ENCODE data around the gene ITGB3. TPM values are rescaled to one million over a fixed set of nuclear protein-coding genes. Genes with fewer than 3 reads are reported as not detected.
A peak's percentile ranks its signal among the peaks of the same experiment; 100 is the strongest.

The ITGB3 gene
- total and polyA plus RNA-seq, 9 of the 15 experiments (the other 6 are each of a cell fraction or from before 2014, with no cell fraction given), result 0.08 to 2.6 (median 0.62) TPM; not detected in 1

DNA sequence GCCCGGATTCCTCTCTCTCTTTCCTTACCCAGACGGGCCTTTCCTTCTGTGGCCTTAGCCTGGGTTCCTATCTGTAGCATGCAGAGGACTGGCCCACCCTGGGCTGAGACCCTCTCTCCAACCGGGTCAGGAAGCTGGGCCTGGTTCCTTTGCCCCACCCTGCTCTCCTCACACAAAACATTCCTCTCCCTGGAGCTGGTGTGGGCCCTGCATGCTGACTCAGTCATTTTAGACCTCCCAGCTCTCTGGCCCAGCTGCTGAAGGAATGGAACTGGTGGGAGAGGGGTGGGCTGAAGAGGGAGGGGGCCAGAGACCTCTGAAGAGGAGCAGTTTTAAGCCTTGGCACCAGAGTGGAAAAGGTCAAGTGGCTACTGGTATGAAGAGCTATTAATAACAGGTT is 43.5 kb upstream of the ITGB3 start (continued):
- TF ChIP-seq, protein P1, sequence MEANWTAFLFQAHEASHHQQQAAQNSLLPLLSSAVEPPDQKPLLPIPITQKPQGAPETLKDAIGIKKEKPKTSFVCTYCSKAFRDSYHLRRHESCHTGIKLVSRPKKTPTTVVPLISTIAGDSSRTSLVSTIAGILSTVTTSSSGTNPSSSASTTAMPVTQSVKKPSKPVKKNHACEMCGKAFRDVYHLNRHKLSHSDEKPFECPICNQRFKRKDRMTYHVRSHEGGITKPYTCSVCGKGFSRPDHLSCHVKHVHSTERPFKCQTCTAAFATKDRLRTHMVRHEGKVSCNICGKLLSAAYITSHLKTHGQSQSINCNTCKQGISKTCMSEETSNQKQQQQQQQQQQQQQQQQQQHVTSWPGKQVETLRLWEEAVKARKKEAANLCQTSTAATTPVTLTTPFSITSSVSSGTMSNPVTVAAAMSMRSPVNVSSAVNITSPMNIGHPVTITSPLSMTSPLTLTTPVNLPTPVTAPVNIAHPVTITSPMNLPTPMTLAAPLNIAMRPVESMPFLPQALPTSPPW (CRISPR knock-in tag; IDR thresholded peaks at IDR 0.05), result peak; percentile 35; the same call in 1 of the 2 replicates
- TF ChIP-seq TEAD1 (CRISPR knock-in tag; IDR thresholded peaks at IDR 0.05) (no peak), ZNF146 (CRISPR knock-in tag; IDR thresholded peaks at IDR 0.05; ENCODE audit: unreplicated experiment) (no peak), MCM5 (IDR thresholded peaks at IDR 0.05; ENCODE audit: low read depth) (no peak), FOXK1 (CRISPR knock-in tag; IDR thresholded peaks at IDR 0.05; ENCODE audit: borderline replicate concordance) (no peak), MCM7 (IDR thresholded peaks at IDR 0.05) (no peak), DMBX1 (CRISPR knock-in tag; IDR thresholded peaks at IDR 0.05; ENCODE audit: borderline replicate concordance) (0 out of 2 replicates have a peak, but pooled peaks have one; percentile 20), ZNF133 (CRISPR knock-in tag; IDR thresholded peaks at IDR 0.05) (no peak), ZNF511 (CRISPR knock-in tag; IDR thresholded peaks at IDR 0.05) (no peak), THRAP3 (IDR thresholded peaks at IDR 0.05; ENCODE audit: borderline replicate concordance) (no peak), MIER1 (IDR thresholded peaks at IDR 0.05; ENCODE audit: low read depth) (no peak), ESRRB (CRISPR knock-in tag; IDR thresholded peaks at IDR 0.05; ENCODE audit: borderline replicate concordance) (no peak)
- TF ChIP-seq, protein P2, sequence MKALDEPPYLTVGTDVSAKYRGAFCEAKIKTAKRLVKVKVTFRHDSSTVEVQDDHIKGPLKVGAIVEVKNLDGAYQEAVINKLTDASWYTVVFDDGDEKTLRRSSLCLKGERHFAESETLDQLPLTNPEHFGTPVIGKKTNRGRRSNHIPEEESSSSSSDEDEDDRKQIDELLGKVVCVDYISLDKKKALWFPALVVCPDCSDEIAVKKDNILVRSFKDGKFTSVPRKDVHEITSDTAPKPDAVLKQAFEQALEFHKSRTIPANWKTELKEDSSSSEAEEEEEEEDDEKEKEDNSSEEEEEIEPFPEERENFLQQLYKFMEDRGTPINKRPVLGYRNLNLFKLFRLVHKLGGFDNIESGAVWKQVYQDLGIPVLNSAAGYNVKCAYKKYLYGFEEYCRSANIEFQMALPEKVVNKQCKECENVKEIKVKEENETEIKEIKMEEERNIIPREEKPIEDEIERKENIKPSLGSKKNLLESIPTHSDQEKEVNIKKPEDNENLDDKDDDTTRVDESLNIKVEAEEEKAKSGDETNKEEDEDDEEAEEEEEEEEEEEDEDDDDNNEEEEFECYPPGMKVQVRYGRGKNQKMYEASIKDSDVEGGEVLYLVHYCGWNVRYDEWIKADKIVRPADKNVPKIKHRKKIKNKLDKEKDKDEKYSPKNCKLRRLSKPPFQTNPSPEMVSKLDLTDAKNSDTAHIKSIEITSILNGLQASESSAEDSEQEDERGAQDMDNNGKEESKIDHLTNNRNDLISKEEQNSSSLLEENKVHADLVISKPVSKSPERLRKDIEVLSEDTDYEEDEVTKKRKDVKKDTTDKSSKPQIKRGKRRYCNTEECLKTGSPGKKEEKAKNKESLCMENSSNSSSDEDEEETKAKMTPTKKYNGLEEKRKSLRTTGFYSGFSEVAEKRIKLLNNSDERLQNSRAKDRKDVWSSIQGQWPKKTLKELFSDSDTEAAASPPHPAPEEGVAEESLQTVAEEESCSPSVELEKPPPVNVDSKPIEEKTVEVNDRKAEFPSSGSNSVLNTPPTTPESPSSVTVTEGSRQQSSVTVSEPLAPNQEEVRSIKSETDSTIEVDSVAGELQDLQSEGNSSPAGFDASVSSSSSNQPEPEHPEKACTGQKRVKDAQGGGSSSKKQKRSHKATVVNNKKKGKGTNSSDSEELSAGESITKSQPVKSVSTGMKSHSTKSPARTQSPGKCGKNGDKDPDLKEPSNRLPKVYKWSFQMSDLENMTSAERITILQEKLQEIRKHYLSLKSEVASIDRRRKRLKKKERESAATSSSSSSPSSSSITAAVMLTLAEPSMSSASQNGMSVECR (CRISPR knock-in tag; IDR thresholded peaks at IDR 0.05), result no peak
- TF ChIP-seq, protein P3, sequence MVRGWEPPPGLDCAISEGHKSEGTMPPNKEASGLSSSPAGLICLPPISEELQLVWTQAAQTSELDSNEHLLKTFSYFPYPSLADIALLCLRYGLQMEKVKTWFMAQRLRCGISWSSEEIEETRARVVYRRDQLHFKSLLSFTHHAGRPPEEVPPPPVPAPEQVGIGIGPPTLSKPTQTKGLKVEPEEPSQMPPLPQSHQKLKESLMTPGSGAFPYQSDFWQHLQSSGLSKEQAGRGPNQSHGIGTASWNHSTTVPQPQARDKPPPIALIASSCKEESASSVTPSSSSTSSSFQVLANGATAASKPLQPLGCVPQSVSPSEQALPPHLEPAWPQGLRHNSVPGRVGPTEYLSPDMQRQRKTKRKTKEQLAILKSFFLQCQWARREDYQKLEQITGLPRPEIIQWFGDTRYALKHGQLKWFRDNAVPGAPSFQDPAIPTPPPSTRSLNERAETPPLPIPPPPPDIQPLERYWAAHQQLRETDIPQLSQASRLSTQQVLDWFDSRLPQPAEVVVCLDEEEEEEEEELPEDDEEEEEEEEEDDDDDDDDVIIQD (CRISPR knock-in tag; IDR thresholded peaks at IDR 0.05), result no peak
- TF ChIP-seq, protein P4, sequence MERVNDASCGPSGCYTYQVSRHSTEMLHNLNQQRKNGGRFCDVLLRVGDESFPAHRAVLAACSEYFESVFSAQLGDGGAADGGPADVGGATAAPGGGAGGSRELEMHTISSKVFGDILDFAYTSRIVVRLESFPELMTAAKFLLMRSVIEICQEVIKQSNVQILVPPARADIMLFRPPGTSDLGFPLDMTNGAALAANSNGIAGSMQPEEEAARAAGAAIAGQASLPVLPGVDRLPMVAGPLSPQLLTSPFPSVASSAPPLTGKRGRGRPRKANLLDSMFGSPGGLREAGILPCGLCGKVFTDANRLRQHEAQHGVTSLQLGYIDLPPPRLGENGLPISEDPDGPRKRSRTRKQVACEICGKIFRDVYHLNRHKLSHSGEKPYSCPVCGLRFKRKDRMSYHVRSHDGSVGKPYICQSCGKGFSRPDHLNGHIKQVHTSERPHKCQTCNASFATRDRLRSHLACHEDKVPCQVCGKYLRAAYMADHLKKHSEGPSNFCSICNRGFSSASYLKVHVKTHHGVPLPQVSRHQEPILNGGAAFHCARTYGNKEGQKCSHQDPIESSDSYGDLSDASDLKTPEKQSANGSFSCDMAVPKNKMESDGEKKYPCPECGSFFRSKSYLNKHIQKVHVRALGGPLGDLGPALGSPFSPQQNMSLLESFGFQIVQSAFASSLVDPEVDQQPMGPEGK (CRISPR knock-in tag; IDR thresholded peaks at IDR 0.05; ENCODE audit: borderline replicate concordance), result no peak
- TF ChIP-seq, protein P5, sequence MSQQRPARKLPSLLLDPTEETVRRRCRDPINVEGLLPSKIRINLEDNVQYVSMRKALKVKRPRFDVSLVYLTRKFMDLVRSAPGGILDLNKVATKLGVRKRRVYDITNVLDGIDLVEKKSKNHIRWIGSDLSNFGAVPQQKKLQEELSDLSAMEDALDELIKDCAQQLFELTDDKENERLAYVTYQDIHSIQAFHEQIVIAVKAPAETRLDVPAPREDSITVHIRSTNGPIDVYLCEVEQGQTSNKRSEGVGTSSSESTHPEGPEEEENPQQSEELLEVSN (IDR thresholded peaks at IDR 0.05; ENCODE audit: borderline replicate concordance in 1 of 2, extremely low read depth in 1 of 2, insufficient read depth in 1 of 2, insufficient read length in 1 of 2, low read depth in 1 of 2, low read length in 1 of 2, poor library complexity in 1 of 2, severe bottlenecking in 1 of 2), result no peak
